H1 (cell line): ENCODE data around the gene USP49. TPM values are rescaled to one million over a fixed set of nuclear protein-coding genes. Genes with fewer than 3 reads are reported as not detected.

ENCODE experiments used
- CTCF ChIA-PET: fragments of 300-600 bp; sonication (Branson Sonifier 250); formaldehyde crosslinking; loops from one replicate; lab custom pipeline; 2021; ENCODE audit not compliant: partially characterized antibody; lab: Charles Lee
- POLR2A ChIA-PET: fragments of 300-600 bp; sonication (Branson Sonifier 250); formaldehyde crosslinking; loops from one replicate; lab custom pipeline; 2021; ENCODE audit warnings: inconsistent platforms; ENCODE audit not compliant: partially characterized antibody; lab: Charles Lee
- DNase-seq, 2 experiments: peaks; one replicate each; pipeline versions ENCODE4 v3.0.0 to v3.0.0-alpha.2; 2010 to 2022; ENCODE audit warnings: low spot score in 2 of 2, low read depth in 1 of 2, mixed read lengths in 1 of 2
- FAIRE-seq: peaks from 2 replicates; lab custom pipeline; 2011; peaks lifted over from hg19 to GRCh38; lab: Jason Lieb, UNC
- H2AFZ ChIP-seq: 2 replicates; pipeline ENCODE4 v1.8.1; 2012; ENCODE audit warnings: low read length, inconsistent platforms
- H2AK5ac ChIP-seq: 2 replicates; pipeline ENCODE4 v1.6.1; 2013; ENCODE audit warnings: low read depth, low read length
- H2BK120ac ChIP-seq: replicated peaks from 2 replicates; pipeline ENCODE3; 2013; ENCODE audit warnings: low read depth, low read length, inconsistent platforms
- H2BK12ac ChIP-seq: 2 replicates; pipeline ENCODE4 v1.6.1; 2013; ENCODE audit warnings: low read depth, low read length
- H2BK15ac ChIP-seq: 2 replicates; pipeline ENCODE4 v1.6.1; 2013; ENCODE audit warnings: low read length
- H2BK20ac ChIP-seq: 2 replicates; pipeline ENCODE4 v1.6.1; 2013; ENCODE audit warnings: low read length
- H2BK5ac ChIP-seq: 2 replicates; pipeline ENCODE4 v1.6.1; 2013; ENCODE audit warnings: low read depth, low read length
- H3K14ac ChIP-seq: 2 replicates; pipeline ENCODE4 v1.6.1; 2013; ENCODE audit warnings: inconsistent platforms; ENCODE audit not compliant: insufficient read length
- H3K18ac ChIP-seq: 2 replicates; pipeline ENCODE4 v1.6.1; 2013; ENCODE audit warnings: low read length; ENCODE audit errors: extremely low read depth
- H3K23ac ChIP-seq: 2 replicates; pipeline ENCODE4 v1.6.1; 2013; ENCODE audit warnings: inconsistent platforms; ENCODE audit not compliant: insufficient read length
- H3K23me2 ChIP-seq: 2 replicates; pipeline ENCODE4 v1.6.1; 2013; ENCODE audit warnings: low read depth, low read length
- H3K27ac ChIP-seq: 2 replicates; pipeline ENCODE4 v1.6.1; 2011; ENCODE audit warnings: low read depth, low read length, inconsistent platforms
- H3K27me3 ChIP-seq, 4 experiments: replicated peaks in 1 of 4; 1 replicate in 1 of 4; 2 replicates in 3 of 4; pipeline versions ENCODE4 v1.6.1 to v1.8.1; 2011 to 2013; ENCODE audit warnings: low read length in 3 of 4, mild to moderate bottlenecking in 3 of 4, inconsistent platforms in 2 of 4, mixed read lengths in 2 of 4, moderate library complexity in 1 of 4; ENCODE audit not compliant: control insufficient read depth in 3 of 4, insufficient read depth in 3 of 4; ENCODE audit errors: extremely low read depth in 1 of 4
- H3K36me3 ChIP-seq, 4 experiments: 2 replicates each; pipeline versions ENCODE4 v1.6.1 to v1.8.1; 2011 to 2013; ENCODE audit warnings: mild to moderate bottlenecking in 4 of 4, low read length in 3 of 4, moderate library complexity in 2 of 4, control low read depth in 1 of 4, inconsistent platforms in 1 of 4; ENCODE audit not compliant: insufficient read depth in 4 of 4, control insufficient read depth in 2 of 4
- H3K4ac ChIP-seq: replicated peaks from 2 replicates; pipeline ENCODE3; 2013; ENCODE audit warnings: low read length, low read depth, mixed read lengths, inconsistent platforms; ENCODE audit not compliant: insufficient read length
- H3K4me1 ChIP-seq, 4 experiments: replicated peaks in 1 of 4; 1 replicate in 1 of 4; 2 replicates in 3 of 4; pipeline versions ENCODE4 v1.6.1 to v1.8.1; 2011 to 2013; ENCODE audit warnings: low read length in 3 of 4, inconsistent platforms in 2 of 4, mixed read lengths in 1 of 4; ENCODE audit not compliant: insufficient read depth in 4 of 4, control insufficient read depth in 3 of 4
- H3K4me2 ChIP-seq, 2 experiments: 2 replicates each; pipeline versions ENCODE4 v1.6.1 to v1.8.1; 2011 to 2013; ENCODE audit warnings: low read depth in 2 of 2, low read length in 2 of 2, control low read depth in 1 of 2, inconsistent platforms in 1 of 2, mild to moderate bottlenecking in 1 of 2; ENCODE audit not compliant: insufficient read depth in 1 of 2
- H3K4me3 ChIP-seq, 4 experiments: fragments of 200-600, 300-600 bp in 1 of 4; sonication (generic), shearing (Covaris generic), sonication (Bioruptor Twin) in 1 of 4; 2 replicates each; pipeline versions ENCODE4 v1.5.1 to v1.8.1; 2011 to 2016; ENCODE audit warnings: low read length in 4 of 4, low read depth in 3 of 4, control low read depth in 2 of 4, inconsistent platforms in 2 of 4, mild to moderate bottlenecking in 2 of 4, mixed read lengths in 1 of 4, moderate library complexity in 1 of 4; ENCODE audit not compliant: insufficient read depth in 2 of 4; ENCODE audit errors: extremely low read depth in 1 of 4
- H3K56ac ChIP-seq: replicated peaks from 2 replicates; pipeline ENCODE3; 2013; ENCODE audit warnings: low read depth, mild to moderate bottlenecking, mixed read lengths, low read length, inconsistent platforms; ENCODE audit not compliant: insufficient read length
- H3K79me1 ChIP-seq: 2 replicates; pipeline ENCODE4 v1.6.1; 2013; ENCODE audit warnings: low read depth, low read length, control low read depth
- H3K79me2 ChIP-seq, 2 experiments: 2 replicates each; pipeline versions ENCODE4 v1.6.1 to v1.8.1; 2012 to 2013; ENCODE audit warnings: low read length in 2 of 2, mild to moderate bottlenecking in 2 of 2, inconsistent platforms in 1 of 2; ENCODE audit not compliant: insufficient read depth in 2 of 2, control insufficient read depth in 1 of 2
- H3K9ac ChIP-seq, 4 experiments: replicated peaks in 1 of 4; 1 replicate in 1 of 4; 2 replicates in 3 of 4; pipeline versions ENCODE4 v1.6.1 to v1.8.1; 2011 to 2013; ENCODE audit warnings: low read depth in 3 of 4, low read length in 3 of 4, control low read depth in 2 of 4, mild to moderate bottlenecking in 2 of 4, moderate library complexity in 2 of 4, inconsistent platforms in 1 of 4; ENCODE audit errors: extremely low read depth in 1 of 4
- H3K9me3 ChIP-seq, 2 experiments: 2 replicates each; pipeline versions ENCODE4 v1.6.1 to v1.8.1; 2012 to 2013; ENCODE audit warnings: mild to moderate bottlenecking in 2 of 2, moderate library complexity in 2 of 2, control low read depth in 1 of 2, inconsistent platforms in 1 of 2, low read depth in 1 of 2, low read length in 1 of 2, mixed read lengths in 1 of 2; ENCODE audit not compliant: insufficient read depth in 2 of 2
- H4K20me1 ChIP-seq, 2 experiments: replicated peaks in 1 of 2; 2 replicates each; pipeline versions ENCODE3 to v1.8.1; 2011 to 2013; ENCODE audit warnings: inconsistent platforms in 2 of 2, low read length in 2 of 2, mild to moderate bottlenecking in 1 of 2; ENCODE audit not compliant: insufficient read depth in 2 of 2, control insufficient read depth in 1 of 2
- H4K5ac ChIP-seq: 2 replicates; pipeline ENCODE4 v1.6.1; 2013; ENCODE audit warnings: low read length, low read depth, mixed read lengths, inconsistent platforms; ENCODE audit not compliant: insufficient read length
- H4K8ac ChIP-seq: 2 replicates; pipeline ENCODE4 v1.8.0; 2013; ENCODE audit warnings: mild to moderate bottlenecking, moderate library complexity, low read length, inconsistent platforms; ENCODE audit not compliant: insufficient read depth; ENCODE audit errors: extremely low read depth
- H4K91ac ChIP-seq: replicated peaks from 2 replicates; pipeline ENCODE3; 2013; ENCODE audit warnings: low read length, mixed read lengths, inconsistent platforms; ENCODE audit not compliant: insufficient read length
- EZH2 ChIP-seq: fragments of 200-600 bp; sonication (generic); IDR thresholded peaks from 2 replicates; pipeline ENCODE4 v1.7.1; 2012; ENCODE audit warnings: low read depth, mild to moderate bottlenecking, moderate library complexity, low read length, inconsistent platforms; ENCODE audit not compliant: severe bottlenecking
- KDM4A ChIP-seq: IDR thresholded peaks from one replicate; pipeline ENCODE4 v1.7.1; 2012; ENCODE audit warnings: low read depth, mild to moderate bottlenecking, moderate library complexity, low read length, inconsistent platforms; ENCODE audit not compliant: severe bottlenecking
- WGBS, 2 experiments: shearing (Covaris generic) in 1 of 2; methylation state at CpG; one replicate each; pipeline versions ENCODE4 v1.1.6 to v1.1.7; 2013 to 2015; ENCODE audit warnings: low lambda C conversion rate in 2 of 2, mixed read lengths in 2 of 2, inconsistent platforms in 1 of 2, low coverage in 1 of 2, missing lambda C conversion rate in 1 of 2; ENCODE audit not compliant: insufficient replicate concordance in 2 of 2, insufficient coverage in 1 of 2, insufficient read length in 1 of 2; ENCODE audit errors: extremely low coverage in 1 of 2, missing lambda C conversion rate in 1 of 2; 5-methylcytosine and 5-hydroxymethylcytosine counted together
- polyA plus RNA-seq, 7 experiments: library from polyadenylated mRNA; depleted of rRNA in 3 of 7; stranded (reverse) in 5 of 7; unstranded in 2 of 7; fragments of >200 nt in 5 of 7; fragments of 200-250 nt in 2 of 7; gene quantifications; 1 replicate in 5 of 7; 2 replicates in 1 of 7; 4 replicates in 1 of 7; pipeline versions ENCODE4 v1.2.1 to v1.2.3, GENCODE V29; 2011 to 2013; ENCODE audit warnings: missing spikeins in 2 of 7, mixed read lengths in 2 of 7
- total RNA-seq: library from RNA; stranded (reverse); fragmentation: NEBNext Ultra II Directional; extraction: Animal tissue kit (Norgen Biotek cat#: 25700); gene quantifications from 2 replicates; pipeline ENCODE4 v1.2.1, GENCODE V29; 2021

USP49 gene
- total and polyA plus RNA-seq, 2 of the 8 experiments (the other 6 are each of a cell fraction or from before 2014, with no cell fraction given) = 6.9 to 24.4 TPM

DNA sequence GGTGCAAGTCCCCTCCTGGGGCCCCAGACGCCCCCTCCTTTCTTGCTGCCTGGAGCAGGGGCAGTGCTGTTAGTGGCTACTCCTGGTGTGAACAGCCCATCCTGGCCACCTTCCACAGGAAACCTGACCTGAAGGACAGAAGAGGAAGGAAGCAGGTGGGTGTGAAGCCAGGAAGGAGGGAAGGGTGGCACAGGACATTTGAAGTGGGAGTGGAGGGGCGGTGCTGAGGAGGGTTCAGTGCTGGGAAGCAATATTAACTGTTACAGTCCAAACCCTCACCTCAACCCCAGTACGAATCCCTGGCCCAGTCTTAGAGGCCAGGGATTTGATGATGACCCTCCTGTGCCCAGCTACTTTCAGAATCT lies 113.8 kb downstream of the USP49 start:
- no peak overlapping the region for H4K5ac ChIP-seq
- H3K4me3 ChIP-seq = peak overlapping the region; percentile 33 to 85 (median 74); a peak in 5 of 8 replicates
- H3K4me1 ChIP-seq = peaks cover 4 to 10% (median 7%) of the 10 kb centered on the region in 4 experiments; a peak in 4 of 7 replicates
- 0 out of 2 replicates have a peak overlapping the region, but pooled peaks have one; percentile 36 for H3K18ac ChIP-seq
- WGBS, 2 experiments = 86% methylated on average over 2 of the region's 3 CpGs; no CpG with 5 or more reads in 1 of the 2 experiments
- CTCF ChIA-PET = interaction anchor here (0.6 to 1.9 kb wide), 11 partner anchors 18 to 360 kb away, joined by 3 to 11 read pairs (median 3); no protein-coding TSS in a partner anchor
- no peak overlapping the region for H3K56ac ChIP-seq
- peaks cover 2 to 39% (median 25%) of the 10 kb centered on the region in 4 experiments for H3K27me3 ChIP-seq
- H2AK5ac ChIP-seq = no peak overlapping the region
- H2BK5ac ChIP-seq = no peak overlapping the region
- no peak overlapping the region for H3K23ac ChIP-seq
- H2BK12ac ChIP-seq = no peak overlapping the region
- H3K9ac ChIP-seq = no peak overlapping the region
- H3K36me3 ChIP-seq = no peaks in the 10 kb centered on the region
- no peaks in the 10 kb centered on the region for H3K79me1 ChIP-seq
- no peak overlapping the region for H3K4ac ChIP-seq
- DNase-seq = peak in 1 of 2 experiments; percentile 46
- no peak overlapping the region; the same call in 1 of the 2 replicates for H2BK15ac ChIP-seq
- H3K23me2 ChIP-seq = peaks cover 14% of the 10 kb centered on the region
- H3K9me3 ChIP-seq = no peaks in the 10 kb centered on the region
- POLR2A ChIA-PET = interaction anchor here (0.8 kb wide), 1 partner anchor 158 kb away, joined by 3 read pairs; no protein-coding TSS in a partner anchor
- no peak overlapping the region for H2BK120ac ChIP-seq
- no peak overlapping the region for H2BK20ac ChIP-seq
- FAIRE-seq = no peak
- H4K8ac ChIP-seq = no peak overlapping the region
- H3K27ac ChIP-seq = no peak overlapping the region
- no peak overlapping the region for H4K91ac ChIP-seq
- H3K4me2 ChIP-seq = peak overlapping the region; percentile 92 to 94
- TF ChIP-seq KDM4A (no peak), EZH2 (no peak)
- TF ChIP-seq, all 59 proteins: peak for 0
- no peaks in the 10 kb centered on the region for H3K79me2 ChIP-seq
- H4K20me1 ChIP-seq = peaks cover 0 to 8% of the 10 kb centered on the region in 2 experiments
- no peak overlapping the region for H2AFZ ChIP-seq
- no peak overlapping the region for H3K14ac ChIP-seq
